Measurements from ENCODE around the gene SEC11A.
"Not testable (repeated sequence)": the region's sequence is repeated elsewhere in the genome, so short reads cannot be mapped to it uniquely, and the experiment has no call there.

SEC11A gene

DNA sequence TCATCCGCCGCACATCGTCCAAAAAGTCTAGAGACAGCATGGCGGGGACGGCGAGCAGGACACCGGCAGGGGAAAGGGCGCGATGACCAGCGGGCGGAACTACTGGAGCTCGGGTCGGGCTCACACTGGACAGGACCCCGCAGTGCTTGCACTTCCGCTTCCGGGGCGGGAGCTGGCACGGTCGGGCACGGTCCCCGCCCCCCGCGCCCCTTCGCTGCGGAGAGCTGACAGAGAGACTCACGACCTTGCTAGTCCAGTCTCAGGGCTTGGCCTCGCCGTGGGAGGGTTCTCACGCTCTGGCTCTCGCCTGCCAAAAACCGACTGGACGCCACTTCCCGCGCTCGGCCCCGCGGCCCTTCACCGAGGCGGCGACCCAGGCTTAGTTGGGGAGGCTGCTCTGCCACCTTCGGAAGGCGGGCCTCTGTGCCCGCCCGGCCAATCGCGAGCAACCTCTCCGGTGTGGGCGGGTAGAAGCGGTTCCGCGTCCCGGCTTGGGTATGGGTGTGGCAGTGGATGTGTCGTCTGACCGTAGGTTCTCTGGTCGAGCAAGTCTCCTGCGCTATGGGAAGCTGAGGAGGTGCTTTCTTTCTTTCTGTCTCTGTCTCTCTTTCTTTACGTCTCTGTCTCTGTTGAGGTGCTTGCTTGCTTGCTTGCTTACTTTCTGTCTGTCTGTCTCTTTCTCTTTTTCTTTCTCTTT, at the start of gene SEC11A:
SEC11A (minus strand) TSS at position 104 of the 697 bp plus-strand sequence; CDS start at position 40, 64 bp downstream.
- DNase-seq (ENCODE audit: low read depth), result peak; percentile 85

- DNase-seq (ENCODE audit: low read depth), result no peak
Observed at GRCh38 chr15:84765675-84766074, 49.7 kb upstream of the SEC11A start.

GRCh38 chr15:84764989-84765388, 49.0 kb upstream of the SEC11A start:
- no peak for DNase-seq (ENCODE audit: low read depth)

DNA sequence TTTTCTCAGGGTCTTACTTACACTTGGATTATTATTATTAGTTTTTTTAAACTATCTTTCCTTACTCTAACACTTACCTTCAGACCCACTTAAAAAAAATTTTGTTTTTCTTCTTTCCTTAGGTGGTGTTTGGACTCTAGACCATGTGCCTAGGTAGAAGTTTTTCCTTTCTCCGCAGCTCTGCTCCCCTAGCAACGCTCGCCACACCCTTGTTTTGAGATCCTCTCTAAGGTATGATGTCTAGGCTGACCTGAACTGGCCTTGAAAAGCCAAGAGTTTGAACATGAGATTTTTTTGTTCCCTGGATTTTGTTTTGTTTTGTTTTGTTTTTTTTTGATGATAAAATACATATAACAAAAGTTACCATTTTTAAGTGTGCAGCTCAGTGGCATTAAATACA, 48.6 kb upstream of the SEC11A start:
- no peak for DNase-seq (ENCODE audit: low read depth)

- DNase-seq (ENCODE audit: low read depth), result no peak
Observed at GRCh38 chr15:84762840-84763572, 47.1 kb upstream of the SEC11A start.

DNA sequence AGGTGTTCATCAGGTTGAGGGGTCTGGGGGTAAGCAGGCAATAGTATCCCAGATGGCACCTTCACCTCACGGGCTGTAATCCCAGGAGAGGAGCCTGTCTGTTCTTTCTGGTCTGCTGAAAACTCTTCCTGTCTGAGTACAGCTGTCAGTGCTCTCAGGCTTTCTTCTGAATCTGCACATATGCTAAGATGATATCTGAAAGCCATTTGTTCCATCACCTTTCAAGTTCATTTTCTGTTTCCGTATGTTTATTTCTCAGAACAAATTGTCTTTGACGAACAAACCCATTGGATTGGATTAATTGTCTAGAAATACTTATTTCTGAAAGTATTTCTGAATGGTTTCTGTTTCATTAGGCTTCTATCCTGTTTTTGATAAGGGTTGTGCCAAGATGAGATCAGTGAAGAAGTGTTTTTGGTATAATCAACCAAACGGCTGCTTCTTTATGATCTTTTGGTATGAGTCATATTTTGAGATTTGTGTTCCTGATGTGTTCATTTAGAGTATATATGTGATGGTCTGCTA, 45.7 kb upstream of the SEC11A start:
- DNase-seq (ENCODE audit: low read depth), result no peak

GRCh38 chr15:84760219-84760618, 44.3 kb upstream of the SEC11A start:
- DNase-seq (ENCODE audit: low read depth), result no peak

DNA sequence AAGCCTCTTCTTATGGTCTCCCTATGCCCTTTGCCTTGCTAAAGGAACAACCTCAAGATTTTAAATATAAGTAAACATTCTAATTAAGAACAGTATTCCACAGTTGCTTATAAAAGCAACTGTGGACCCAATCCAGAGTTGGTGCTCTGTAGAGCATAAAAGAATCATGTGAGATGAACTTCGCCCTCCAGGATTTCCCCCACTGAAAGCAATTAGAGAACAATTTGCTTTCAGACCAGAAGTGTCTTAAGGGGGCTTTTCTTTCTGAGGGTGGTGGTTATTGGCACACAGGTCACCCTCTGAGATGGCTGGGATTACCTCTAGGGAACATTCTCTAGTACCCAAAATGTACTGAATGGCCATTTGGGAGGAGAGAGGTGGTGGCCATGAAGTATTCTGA, 43.1 kb upstream of the SEC11A start:
- DNase-seq (ENCODE audit: low read depth), result no peak

GRCh38 chr15:84755736-84756527, 40.0 kb upstream of the SEC11A start:
- DNase-seq (ENCODE audit: low read depth), result no peak

DNA sequence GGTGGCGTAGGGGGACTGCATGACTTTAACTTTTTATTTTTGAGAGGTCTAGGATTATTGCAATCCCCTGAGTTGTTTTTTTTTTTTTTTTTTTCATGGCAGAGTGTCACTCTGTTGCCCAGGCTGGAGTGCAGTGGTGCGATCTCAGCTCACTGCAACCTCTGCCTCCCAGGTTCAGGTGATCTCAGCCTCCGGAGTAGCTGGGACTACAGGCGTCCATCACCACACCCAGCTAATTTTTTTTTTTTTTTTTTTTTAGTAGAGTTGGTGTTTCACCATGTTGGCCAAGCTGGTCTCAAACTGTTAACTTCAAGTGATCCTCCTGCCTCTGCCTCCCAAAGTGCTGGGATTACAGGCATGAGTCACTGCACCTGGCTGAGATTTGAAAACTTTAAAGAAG, 39.0 kb upstream of the SEC11A start:
- not testable (repeated sequence) for DNase-seq (ENCODE audit: low read depth)

GRCh38 chr15:84752700-84753099, 36.8 kb upstream of the SEC11A start:
- no peak for DNase-seq (ENCODE audit: low read depth)

DNA sequence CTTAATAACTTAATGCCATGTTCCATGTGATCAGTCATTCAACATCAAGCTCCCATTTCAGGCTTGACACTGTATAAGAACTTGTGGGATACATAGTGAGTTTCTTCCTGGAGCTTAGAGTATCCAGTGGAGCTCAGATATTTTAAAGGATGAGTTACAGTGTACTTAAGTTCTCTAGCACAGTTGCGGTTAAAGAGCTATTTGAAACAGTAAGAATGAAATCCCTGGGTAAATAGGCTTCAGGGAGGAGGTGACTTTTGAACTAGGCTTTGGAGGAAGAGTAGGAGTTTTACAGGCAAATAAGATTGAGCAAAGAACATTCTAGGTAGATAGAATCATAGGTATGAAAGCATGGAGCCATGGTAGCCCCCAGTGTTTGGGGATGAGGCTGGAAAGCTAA, 36.3 kb upstream of the SEC11A start:
- DNase-seq (ENCODE audit: low read depth), result no peak

- not testable (repeated sequence) for DNase-seq (ENCODE audit: low read depth)
Observed at GRCh38 chr15:84751721-84752120, 35.8 kb upstream of the SEC11A start.

DNA sequence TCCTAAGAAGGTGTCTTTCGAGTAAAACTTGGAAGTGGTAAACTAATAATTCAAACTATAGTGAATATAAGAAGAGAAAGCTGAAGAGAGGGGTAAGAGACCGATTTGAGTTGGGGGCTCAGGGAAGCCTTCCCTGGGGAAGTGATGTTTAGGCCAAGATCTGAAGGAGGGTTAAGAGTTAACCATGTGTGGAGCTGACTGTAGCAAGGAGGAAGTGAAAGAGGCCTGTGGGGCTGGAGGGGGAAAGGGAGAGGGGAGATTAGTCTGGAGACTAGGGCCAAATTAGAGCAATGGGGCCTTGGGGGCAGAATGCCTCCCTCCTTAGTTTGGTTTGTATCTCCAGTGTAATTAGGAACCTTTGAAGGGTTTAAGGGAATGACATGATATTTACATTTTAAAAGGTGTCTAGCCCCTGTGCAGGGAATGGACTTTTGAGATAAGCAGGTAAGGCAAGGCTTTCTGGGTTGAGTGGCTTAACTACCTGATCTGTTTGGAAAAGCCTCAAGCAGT, 34.7 kb upstream of the SEC11A start:
- no peak for DNase-seq (ENCODE audit: low read depth)

DNA sequence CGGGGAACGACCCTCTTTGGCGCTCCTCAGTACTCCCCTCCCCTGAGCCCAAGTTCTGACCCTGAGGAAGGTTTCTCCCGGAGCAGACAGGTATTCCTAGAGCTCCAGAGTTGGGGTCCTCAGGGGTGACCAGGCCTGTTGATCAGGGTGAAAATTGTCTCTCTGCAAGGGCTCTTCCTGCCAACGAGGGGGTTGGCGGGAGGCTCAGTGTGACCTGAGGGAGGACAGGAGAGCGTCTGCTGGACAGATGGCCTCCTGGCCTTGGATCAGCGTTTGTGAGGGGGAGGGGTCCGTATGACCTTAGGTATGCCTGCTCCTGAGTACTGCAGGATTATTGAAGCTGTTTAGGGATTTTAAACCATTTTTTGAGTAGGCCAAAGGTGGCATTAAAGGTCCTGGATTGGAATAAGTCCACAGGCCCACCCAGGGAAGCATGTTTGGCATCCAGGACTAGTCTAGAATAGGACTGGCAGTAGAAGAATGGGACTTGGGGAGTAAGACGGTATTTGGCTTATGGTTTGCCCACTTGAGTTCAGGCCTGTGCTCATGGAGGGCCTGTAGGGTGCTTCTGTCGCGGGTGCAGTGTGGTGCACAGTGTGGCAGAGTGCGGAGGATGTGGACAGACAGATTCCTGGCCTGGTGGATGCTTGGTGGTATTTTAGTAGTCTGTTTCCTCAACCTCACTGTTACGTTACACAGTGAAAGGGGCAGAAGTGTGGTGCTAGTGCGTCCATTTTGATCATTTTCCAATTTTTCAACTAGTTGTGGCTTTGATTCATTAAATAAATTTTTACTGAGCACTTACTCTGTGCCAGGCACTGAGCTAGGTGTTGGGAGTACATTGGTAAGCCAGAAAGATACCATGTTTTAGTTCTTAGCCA, 33.4 kb upstream of the SEC11A start:
- DNase-seq (ENCODE audit: low read depth), result no peak

- peak; percentile 74 for DNase-seq (ENCODE audit: low read depth)
Observed at GRCh38 chr15:84748274-84749110, 32.6 kb upstream of the SEC11A start, which contains the start of gene ZNF592. Gene ZNF592 (plus strand): TSS chr15:84748592. CDS start chr15:84782676, 34,084 bp downstream.

DNA sequence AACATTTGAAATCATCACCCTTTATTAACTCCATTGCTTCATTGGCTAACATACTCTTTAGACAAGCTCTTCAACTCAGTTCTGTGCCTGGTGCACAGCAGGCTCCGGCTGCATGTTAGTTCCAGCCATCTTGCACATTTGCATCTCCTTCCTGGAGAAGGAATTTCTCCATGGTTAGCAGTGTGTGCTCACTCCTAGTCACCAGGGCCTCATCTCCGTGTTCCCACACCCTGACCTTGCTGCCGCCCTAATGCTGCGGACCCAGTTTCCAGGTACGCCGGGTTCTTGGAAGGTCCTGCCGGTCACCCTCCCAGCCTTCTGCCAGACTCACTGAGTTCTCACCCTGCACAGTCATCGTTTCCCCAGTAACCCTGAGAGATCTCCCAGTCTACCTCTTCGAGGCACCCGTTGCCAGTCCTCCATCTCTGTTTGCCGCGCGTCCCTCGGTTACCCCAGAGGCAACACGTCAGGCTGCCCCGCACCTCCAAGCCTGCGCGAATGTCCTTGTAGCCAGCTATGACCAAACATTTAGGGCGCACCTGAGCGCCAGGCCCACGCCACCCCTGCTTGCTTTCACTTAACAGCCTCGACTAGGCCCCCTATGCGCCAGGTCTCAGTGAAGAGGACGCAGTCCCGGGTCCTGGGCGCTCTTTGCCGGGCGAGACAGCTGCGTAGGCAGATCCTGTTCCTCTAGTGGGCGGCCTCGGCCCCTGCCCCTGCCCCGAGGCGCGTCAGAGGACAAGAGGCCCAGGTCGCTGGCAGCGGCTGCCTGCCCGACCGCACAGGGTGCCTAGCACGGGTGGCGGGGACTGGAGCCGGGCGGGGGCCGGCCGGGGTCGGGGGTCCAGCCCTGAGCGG, 31.7 kb upstream of the SEC11A start:
- peak; percentile 53 for DNase-seq (ENCODE audit: low read depth)

- DNase-seq (ENCODE audit: low read depth), result no peak
Observed at GRCh38 chr15:84741121-84741520, 25.2 kb upstream of the SEC11A start.

DNA sequence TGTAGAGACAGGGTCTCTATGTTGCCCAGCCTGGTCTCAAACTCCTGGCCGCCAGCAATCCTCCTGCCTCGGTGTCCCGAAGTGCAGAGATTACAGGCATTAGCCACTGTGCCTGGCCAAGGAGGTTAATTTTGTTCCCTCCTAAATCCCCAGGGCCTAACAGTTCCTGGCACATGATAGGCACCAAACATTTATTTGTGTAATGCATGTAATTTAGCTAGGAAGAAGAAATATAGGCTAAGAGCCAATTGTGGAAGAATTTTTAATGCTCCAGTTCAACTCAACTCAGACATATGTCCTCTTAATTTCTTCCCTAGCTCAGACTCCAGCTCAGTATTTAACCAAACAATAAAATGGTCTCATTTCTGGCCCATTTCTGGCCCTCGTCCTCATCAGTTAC, 24.8 kb upstream of the SEC11A start:
- no peak for DNase-seq (ENCODE audit: low read depth)

Measured in activated T-helper 9 cell treated with anti-CD3 and anti-CD28 coated beads, Interleukin-2, amount 50 U/mL, for 16 hours (primary cell).